Activated CD4-positive, alpha-beta T cell treated with anti-CD3 and anti-CD28 coated beads, Interleukin-2, amount 50 U/mL, for 1 hour (primary cell): ENCODE data around the gene DNMT3A.
"Not testable (repeated sequence)": the region's sequence is repeated elsewhere in the genome, so short reads cannot be mapped to it uniquely, and the experiment has no call there.

ENCODE experiments used
- DNase-seq: peaks from one replicate; pipeline ENCODE4 v3.0.0-alpha.2; 2020

Gene DNMT3A

DNA sequence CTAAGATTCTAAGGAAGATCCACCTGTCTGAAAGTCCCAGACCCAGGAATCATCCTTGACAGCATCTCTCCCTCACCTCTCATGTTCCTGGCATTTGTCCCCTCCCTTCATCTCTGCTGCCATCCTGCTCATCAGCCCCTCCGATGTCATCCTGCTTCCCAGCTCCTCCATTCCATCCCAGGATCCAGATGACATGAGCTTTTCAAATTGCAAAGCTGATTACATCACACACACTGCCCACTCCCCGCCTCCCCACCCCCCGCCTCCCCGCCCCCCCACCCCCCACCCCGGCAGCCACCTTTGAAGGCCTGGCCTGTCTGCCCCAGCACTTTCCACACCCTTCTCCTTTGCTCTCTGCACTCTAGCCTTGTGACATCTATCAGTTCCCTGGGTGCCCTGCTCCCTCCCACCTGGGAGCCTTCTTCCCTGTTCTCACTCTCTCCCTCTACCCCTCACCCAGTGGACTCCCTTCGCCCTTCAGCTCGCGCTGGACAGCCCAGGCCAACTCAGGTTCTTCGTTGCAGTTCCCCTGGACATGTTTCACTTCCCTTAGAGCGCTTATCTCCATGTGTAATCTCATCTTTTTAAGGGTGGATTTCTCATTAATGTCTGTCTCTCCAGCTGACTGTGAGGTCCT, 61.6 kb downstream of the DNMT3A start:
- no peak for DNase-seq

DNA sequence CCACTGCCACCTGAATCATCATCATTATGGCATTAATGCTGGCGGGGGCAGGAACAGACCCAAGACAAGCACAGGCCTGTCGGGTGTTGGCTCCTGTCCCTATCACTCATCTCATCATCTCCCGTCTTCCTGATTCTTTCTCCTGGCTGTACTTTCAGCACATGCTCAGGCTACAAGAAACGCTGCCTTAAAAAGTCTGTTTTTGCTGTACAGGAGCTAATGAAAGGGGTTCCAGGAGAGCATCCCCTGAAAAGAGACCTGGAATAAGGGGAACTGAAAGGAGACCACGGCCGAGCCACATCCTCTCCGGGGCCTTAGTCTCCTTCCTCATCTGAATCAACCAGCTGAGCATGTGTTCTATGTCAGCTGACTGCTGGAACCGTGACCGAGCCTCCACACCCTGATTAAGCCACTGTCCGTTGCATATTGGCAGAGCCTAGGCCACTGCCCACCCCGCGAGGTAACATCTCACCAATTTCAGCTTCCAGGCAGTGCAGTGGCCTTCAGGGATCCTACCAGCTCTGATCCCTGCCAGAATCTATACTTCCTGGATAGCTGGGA, 62.6 kb downstream of the DNMT3A start:
- DNase-seq = no peak

DNA sequence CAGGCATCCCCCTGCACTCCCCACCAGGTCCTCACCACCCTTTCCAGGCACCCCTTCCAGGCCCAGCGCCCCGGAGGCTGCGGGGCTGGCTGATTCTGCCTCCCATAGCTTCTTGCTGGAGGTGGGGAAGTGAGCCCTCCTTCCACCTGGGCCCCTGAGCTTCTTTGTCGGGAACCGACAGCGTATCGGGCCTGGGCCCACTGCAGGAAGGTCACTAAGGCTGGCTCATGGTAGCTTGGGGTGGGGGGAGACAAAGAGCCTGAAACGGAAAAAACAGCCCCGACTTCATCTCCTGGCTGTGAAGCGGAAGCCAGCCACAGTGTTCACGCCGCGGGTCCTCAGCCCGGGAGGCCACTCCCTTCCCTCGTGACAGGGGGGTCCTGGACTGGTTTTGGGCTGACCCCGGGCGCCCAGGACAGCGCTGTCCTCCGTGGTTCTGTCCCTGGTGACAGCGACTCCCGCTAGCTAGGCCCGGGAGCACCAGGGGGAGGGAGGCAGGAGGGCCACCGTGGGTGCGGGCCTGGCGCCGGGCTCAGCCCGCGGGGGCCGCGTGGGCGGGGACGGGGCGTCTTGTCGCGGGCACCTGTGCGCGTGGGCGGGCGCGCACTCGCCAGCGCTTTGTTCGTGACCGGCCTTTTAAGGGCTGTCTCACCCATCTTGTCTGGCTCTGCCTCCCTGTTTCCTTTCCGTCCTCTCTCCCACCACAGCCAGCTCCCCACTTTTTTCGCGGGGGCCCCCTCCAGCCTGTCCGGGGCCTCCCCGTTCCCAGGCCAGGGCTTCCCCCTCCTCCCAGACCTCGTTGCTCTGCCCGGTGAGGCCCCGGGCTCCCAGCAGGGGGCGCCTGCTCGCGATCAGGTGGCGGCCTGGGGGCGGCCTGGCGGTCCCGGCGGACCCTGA, 64.9 kb downstream of the DNMT3A start:
- peak; percentile 72 for DNase-seq

DNA sequence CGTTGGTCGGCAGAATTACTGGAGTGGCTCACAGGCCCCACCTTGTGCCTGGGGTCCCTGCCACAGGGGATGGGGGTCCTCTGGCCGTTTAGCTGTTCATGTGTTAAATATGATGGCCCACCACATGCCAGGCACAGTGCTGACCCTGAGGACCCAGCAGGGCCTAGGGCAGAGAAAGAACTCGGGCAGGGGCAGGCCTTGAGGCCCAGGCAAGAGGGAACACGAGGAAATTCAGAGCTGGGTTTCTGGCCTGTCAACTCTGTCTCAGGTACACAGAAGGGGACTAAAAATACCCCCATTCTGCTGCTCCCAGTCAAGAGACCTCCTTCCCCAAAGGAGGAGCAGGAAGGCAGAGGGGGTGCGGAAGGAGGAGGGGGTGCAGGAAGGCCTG, 66.2 kb downstream of the DNMT3A start:
- no peak for DNase-seq

DNA sequence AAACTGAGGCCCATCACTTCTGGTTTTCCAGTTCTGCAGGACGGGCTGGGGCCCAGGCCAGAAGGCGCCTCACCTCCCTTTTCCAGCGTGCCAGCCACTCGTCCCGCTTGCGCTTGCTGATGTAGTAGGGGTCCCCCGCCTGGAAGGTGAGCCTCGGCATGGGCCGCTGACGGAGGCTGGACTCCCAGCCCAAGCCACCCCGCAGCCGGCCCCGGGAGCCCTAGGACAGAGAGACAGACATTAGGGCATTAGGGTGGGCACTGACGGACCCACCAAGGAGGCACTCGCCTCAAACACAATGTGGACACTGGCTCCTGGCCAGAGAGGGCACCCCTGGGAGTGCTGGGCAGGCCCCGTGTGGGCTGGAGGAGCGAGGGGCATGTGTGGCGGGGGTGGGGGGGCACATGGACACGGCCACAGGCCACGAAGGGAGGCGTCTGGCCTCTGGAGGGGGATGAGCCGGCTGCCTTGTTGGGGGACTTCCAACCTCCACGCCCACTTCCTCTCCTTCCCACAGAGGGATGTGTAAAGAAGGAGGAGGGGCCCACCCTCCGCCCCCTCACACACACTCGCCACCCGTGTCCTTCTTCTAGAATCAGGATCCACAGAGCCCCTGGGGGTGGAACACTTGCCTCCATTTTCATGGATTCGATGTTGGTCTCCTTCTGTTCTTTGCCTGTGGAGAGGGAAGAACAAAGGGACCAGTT, 66.7 kb downstream of the DNMT3A start:
- peak; percentile 35 for DNase-seq

DNA sequence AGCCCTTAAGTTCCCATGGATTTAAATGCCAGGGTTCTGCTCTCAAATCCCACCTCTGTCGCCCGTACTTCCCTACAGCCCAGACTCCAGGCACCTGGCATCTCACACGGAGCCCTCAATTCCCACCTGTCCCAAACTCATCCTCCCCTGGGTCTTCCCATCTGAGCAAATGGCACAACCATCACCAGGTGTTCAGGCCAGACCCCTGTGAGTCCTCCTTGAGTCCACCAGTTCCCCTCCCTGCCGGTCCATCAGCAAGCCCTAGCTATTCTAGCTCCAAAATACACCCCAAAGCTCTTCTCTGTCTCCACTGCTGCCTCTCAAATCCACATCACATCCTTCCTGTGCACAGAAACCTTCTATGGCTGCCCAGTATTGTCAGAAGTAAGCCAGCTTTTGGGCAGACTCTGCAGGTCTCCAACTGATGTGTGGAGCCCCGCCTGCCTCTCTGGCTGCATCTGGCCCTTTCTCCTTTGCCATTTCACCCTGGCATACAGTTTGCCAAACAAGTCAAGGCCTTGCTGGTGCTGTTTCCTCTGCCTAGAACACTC, 67.7 kb downstream of the DNMT3A start:
- DNase-seq = no peak

DNA sequence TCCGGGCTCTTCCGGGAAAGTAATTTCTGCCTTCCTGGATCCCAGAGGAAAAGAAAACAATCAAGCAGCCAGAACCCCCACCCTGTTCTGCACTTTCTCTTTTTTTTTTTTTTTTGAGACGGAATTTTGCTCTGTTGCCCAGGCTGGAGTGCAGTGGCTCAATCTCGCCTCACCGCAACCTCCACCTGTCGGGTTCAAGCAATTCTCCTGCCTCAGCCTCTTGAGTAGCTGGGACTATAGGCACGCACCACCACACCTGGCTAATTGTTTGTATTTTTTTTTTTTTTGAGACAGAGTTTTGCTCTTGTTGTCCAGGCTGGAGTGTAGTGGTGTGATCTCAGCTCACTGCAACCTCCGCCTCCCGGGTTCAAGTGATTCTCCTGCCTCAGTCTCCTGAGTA, 69.0 kb downstream of the DNMT3A start:
- not testable (repeated sequence) for DNase-seq

DNA sequence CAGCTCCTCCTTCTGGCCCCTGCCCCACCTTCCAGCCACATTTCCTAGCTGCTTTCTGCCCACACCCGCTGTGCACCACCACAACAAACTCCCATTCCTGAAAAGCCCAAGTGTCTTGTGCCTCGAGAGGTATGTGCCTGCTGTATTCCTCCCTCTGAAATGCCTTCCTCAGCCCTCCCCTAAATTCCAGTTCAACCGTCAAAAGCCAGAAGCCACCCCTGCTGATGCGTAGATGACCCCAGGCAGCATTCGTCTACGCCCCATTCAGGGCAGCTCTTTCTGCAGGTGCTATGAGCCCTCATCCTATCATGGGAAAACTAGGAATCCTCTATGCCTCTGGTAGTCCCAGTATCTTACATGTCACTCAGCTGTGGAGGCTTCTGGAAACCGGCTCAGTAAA, 71.7 kb downstream of the DNMT3A start:
- no peak for DNase-seq

DNA sequence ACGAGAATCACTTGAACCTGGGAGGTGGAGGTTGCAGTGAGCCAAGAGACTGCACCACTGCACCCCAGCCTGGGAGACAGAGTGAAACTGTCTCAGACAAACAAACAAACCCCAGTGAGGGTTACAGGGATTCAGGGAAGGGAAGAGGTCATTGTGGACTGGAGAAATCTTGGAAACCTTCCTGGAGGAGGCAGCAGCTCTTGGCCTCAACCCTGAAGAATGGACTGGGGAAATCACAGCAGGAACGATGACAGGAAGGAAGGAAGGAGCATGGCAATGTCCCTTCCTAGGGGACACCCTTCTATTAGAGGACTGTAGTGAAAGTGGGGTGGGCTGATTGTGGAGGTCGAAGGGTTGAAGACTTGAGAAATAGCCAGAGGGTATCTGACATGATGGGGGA, 72.5 kb downstream of the DNMT3A start:
- no peak for DNase-seq

DNA sequence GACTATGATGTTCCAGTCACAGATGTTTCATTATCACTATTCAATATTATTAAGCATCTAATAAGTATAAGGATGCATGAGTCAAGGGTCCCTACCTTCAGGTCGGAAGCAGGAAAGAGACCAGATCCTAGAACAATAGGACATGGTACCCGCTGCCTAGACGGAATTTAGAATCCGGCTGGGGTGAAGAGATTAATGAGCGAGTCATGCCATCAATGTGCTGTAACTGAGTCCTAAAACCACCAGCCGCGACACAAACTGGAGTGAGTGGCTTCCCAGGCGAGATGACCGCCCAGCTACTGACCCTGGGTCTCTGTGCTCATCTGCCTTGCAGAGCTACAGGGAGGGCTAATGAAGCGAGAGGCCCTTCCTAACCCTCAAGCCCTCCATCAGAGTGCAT, 73.6 kb downstream of the DNMT3A start:
- DNase-seq = no peak

DNA sequence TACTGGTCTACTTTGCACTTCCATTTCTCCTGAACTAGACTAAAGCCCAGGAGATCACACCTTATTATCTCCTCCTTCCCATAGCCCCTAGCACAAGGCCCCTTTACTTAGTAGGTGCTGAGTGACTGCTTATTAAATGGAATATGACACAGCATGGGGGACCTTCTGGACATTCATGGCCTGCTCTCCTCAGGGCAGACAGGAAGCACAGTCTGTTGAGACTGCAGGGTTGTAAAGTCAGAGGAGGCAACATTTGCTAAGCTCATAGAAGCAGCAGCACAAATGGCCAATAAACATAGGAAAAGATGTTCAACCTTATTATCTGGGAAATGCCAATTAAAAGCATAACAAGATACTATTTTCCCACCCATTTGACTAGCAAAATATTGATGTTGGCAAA, 75.3 kb downstream of the DNMT3A start:
- DNase-seq = no peak

DNA sequence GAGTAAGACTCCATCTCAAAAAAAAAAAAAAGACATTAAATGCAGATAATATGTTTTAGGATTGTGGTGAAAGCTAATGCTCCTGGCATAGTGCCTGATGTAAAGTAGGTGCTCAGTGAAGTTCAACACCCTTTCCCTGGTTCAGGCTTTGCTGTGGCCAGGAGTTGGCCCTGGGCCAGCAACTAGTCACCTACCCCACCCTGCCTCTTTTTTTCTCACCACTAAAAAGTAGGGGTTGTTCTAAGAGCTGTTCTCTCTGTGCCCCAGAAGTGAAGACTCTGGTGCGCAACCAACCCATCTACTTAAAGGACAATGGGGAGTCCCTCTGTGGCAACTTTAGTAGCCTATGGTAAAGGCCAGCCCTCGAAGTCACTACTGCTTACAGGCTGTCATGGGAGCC, 75.9 kb downstream of the DNMT3A start:
- DNase-seq = peak; percentile 46

DNA sequence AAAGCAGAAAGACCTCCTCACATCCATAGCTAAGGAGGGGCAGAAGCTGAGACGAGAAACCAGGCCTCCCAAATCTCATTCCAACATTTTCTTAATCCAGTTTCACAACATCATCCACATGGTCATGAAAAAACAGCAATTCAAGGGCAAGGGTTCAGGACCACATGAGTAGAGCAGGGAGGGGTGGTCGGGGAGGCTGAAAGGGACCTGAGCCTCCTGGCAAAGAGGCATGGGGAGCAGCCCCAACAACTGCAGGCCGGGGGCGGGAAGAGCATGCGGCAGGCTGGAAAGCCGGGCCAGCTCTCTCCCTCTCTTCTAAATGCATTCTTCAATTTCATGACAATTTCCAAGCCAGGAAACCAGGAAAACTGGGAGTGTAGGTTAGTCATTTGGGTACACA, 76.7 kb downstream of the DNMT3A start:
- DNase-seq = no peak

DNA sequence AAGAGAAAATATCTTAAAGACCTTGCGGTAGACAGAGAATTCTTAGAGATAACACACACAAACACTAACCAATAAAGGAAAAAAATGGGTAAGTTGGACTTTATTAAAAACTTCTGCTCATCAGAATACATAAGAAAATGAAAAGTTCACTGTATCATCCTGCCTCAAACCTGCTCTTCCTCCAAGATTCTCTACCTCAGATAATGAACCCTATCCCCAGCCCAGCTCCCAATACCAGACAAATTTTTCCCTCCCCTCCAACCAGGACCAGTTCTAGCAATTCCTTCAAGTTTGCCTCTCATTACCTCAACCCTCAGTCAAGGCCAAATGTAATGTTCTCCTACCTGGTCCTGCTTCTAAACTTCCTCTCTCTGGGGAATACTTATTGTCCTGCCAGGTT, 79.4 kb downstream of the DNMT3A start:
- DNase-seq = no peak

DNA sequence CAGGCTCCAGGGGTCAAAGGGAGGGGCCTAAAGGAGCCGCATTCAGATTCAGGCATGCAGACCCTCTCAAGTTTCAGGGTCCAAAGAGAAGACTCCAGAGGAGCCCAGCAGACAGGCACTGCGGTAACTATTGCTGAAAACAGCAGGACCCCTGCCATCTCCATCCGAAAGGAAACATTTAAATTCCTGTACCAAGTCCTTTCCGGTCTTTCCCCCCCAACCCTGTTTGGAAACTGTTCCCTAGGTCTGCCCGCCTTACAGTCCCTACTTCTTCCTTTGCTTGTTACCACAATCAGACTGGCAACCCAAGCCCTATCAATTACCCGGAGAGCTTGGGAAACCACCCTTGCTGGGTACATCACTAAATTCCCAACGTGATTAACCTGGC, 82.0 kb downstream of the DNMT3A start:
- DNase-seq = no peak

DNA sequence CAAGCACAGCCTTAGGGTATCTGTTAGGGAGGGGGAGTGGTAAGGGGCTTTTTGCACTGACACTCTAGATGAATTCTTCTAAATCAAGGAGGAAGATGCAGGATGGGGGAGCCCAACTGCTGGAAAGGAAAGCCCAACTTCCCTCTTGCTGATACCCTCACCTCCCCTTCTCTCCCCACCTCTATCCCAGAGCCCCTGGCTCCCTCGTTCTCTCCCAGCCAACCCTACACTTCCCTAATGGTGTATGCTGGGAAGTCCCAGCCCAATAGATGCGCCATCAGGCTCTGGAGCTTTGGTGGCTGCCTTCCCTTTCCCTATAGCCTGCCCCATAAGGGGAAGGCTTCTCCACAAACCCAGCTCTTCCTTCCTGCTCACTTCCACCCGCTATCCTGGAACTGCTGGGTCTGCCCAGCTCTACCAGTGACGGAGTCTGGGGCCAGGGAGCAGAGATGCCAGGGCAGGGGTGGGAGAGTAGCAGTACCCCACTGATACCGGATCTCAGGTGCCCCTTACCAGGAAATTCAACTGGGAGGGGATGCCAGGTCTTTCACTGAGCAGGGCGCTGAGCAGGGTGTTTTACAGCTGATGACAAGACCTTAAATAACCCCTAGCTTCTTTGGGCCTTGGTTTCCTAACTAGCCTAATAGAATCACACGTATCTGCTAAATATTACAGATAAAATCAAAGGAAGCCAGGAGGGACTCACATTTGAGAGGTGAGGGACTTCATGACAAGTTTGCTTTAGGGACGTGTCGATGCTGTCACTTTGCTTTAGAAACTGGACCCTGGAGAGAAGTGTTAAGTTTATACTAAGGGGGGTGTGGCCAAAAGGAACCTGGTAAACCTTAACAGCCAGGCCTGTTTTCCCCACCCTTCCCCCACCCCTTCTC, 82.6 kb downstream of the DNMT3A start:
- DNase-seq = no peak

DNA sequence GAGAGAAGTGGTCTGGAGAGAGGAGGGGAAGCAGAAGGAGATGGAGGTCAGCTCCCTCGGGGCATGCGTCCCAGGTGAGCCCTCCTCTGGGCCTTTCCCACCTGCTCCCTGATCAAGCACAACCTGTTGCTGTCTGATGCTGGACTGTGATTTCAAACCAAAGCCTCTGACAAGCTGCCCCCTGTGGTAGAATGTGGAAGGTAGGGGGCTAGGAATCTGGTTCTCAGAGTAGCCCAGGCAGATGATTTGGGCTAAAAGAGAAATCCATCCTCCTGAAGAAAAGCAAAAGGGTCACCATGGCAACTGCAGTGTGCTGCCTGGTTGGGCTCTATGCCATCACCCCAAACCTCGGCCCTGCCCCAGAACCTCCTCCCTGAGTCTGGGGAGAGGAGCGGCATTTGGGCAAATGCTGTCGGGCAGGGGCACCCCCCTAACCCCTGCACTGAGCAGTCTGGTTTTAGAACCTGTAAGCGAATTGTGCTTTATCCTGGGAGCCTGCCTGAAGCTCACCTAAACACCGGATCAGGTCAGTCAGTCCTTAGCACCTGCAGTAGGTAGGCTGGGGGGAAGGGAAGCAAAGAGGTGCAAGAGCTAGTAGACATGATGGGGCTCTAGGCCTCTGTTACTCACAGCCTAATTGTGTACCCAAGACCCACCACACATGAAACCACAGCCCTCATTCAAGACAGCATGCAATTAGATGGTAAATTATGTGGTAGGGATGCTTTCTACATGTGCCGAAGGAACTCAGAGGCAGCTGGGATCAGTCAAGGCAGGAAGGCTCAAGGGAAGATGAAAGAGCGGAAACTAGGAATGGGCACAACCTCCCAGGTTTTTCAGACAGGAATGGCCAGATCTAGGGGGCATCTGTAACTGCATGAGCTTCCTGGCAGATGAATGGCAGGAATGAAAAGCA, 83.5 kb downstream of the DNMT3A start:
- no peak for DNase-seq

DNA sequence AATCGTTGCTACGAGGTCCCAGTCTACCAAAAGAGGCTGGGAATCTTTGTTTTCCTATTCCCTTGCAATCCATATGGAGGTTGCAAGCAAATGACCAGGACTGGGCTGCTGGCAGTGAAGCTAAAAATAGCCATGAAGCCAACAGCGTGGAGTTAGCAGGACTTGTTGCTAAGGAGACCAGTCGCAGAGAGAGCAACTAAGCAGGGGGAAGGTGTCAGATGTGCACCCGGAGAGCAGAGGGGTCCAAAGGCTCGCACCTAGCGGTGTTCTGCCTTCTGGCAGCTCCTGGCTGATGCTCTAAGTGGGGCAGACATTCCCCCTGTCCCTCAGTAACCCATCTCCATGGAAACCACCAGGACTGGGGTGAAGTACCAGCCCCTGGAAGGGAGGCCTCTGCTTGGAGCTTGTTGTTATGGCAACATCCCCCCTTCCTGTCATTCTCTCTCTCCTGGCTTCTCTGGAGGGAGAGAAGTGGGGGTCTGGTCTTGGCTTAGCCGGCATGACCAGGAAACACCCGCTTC, 84.6 kb downstream of the DNMT3A start:
- no peak for DNase-seq

DNA sequence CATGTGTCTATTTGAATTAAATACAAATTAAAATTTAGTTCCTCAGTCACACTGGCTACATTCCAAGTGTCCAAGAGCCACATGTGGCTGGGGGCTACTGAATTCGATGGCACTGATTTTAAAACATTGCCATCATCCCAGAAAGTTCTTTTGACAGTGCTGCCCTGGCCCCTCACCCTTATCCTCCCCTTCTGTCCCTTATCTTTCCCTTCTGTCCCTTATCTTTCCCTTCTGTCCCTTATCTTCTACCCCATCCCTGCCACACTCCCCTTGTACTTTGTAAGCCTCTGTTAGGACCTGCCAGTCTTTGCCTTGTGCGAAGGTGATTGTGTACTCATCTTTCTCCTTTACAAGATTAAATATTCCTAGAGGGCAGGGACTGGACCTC, 85.2 kb downstream of the DNMT3A start:
- no peak for DNase-seq

DNA sequence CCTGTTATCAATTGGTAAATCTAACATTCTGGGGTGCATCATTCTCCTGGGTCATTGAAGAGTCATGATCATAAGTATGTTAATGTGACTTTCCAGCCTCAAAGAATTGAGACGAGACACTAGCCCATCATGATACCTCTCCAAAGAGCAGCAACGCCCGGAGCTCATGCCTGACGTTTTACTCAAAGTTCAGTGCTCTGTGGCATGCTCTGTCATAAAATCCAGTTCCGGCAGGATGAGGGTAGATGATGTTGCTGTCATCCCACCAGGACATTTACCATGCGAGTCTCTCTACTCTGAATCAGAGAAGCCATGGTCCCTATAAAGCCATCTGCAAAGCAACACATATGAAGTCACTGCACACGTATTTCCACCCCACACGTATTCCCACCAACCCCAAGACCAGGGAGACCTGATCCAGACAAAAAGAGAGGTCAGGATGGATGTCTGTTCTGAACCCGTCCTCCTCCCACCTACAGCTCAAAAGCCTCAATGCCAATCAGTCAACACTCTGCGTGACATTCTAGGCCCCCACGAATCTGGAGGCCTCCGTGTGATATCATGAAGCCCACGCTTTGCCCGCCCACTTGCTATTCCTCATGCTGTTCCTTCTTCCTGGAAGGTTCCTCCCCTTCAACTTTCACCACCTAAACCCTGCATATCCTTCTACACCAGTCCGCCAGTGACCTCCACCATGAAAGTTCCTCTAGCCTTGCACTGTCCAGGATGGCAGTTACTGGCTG, 85.8 kb downstream of the DNMT3A start:
- no peak for DNase-seq
